Skeletal muscle tissue (tissue), 4 donors: ENCODE results near the gene WNT7B. TPM values are rescaled to one million over a fixed set of nuclear protein-coding genes. Genes with fewer than 3 reads are reported as not detected.

ENCODE experiments used
- H3K27ac ChIP-seq: one replicate; pipeline ENCODE4 v1.7.0; 2013; ENCODE audit warnings: mild to moderate bottlenecking, low read depth, low read length, inconsistent platforms
- H3K27me3 ChIP-seq, 3 donors: one replicate each; pipeline ENCODE4 v1.7.0; 2013; ENCODE audit warnings: low read length in 3 of 3; ENCODE audit not compliant: control insufficient read depth in 3 of 3, insufficient read depth in 3 of 3
- H3K36me3 ChIP-seq, 3 donors: one replicate each; pipeline ENCODE4 v1.7.0; 2013; ENCODE audit warnings: low read length in 3 of 3; ENCODE audit not compliant: control insufficient read depth in 3 of 3, insufficient read depth in 3 of 3
- H3K4me1 ChIP-seq, 3 donors: one replicate each; pipeline ENCODE4 v1.7.0; 2013; ENCODE audit warnings: low read length in 3 of 3, mild to moderate bottlenecking in 3 of 3; ENCODE audit not compliant: control insufficient read depth in 3 of 3, insufficient read depth in 3 of 3
- H3K4me3 ChIP-seq, 3 donors: one replicate each; pipeline ENCODE4 v1.7.0; 2013; ENCODE audit warnings: low read length in 3 of 3
- H3K9ac ChIP-seq, 3 donors: one replicate each; pipeline ENCODE4 v1.7.0; 2013; ENCODE audit warnings: low read length in 3 of 3, mild to moderate bottlenecking in 3 of 3, moderate library complexity in 2 of 3, low read depth in 1 of 3
- H3K9me3 ChIP-seq, 3 donors: one replicate each; pipeline ENCODE4 v1.7.0; 2013; ENCODE audit warnings: low read length in 3 of 3; ENCODE audit not compliant: control insufficient read depth in 3 of 3
- total RNA-seq: library from RNA; depleted of rRNA; stranded (reverse); fragments of >200 nt; gene quantifications from one replicate; pipeline ENCODE4 v1.2.3, GENCODE V29; 2014
- donor health status: Osteomylitis.

Gene WNT7B
- total RNA-seq, 1 donor from 2014 or later, result not detected

DNA sequence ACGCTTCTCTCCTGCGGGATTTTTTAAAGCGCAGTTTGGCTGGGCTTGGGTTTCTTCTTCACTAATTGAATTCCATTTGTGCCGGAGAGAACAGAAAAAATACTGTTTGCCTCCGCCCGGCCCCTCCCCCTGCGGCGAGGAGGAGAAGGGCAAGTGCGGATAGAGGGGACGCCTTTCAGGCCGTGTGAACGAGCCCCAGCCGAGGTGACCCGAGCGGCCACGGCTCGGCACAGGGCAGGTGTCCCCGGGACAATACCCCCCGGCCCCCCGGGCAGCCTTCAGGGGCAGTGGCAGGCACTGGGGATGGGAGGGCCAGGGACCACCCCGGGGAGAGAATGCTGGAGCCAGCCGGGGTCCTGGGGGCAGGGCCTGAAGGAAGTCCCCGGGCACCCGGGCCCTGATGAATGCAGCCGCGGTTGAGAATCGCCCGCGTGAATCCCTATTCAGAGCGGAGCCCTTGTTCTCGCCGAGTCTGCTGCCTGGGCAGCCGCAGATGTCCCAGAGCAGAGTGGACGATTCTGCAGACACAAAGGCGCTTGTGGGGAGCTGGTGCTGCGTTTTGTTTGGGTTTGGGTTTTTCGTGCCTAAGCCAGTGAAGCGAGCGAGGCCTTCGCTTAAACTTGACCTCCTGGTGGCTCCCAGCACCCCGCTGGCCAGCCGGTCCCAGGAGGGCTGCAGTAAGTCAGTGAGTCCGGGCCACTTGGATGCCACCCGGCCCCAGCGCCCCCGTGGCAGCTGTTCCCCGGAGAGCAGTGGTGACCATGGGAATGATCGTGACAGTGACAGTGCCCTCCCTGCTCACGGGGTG lies 96.0 kb downstream of the WNT7B start:
- Histone ChIP-seq H3K9me3 (no peaks in the 10 kb centered on the region), H3K4me1 (peaks cover 6 to 9% (median 8%) of the 10 kb centered on the region in 3 donors), H3K27me3 (peaks cover 57 to 86% (median 78%) of the 10 kb centered on the region in 3 donors), H3K4me3 (no peak overlapping the region), H3K36me3 (no peaks in the 10 kb centered on the region), H3K27ac (no peak overlapping the region), H3K9ac (no peak overlapping the region)

DNA sequence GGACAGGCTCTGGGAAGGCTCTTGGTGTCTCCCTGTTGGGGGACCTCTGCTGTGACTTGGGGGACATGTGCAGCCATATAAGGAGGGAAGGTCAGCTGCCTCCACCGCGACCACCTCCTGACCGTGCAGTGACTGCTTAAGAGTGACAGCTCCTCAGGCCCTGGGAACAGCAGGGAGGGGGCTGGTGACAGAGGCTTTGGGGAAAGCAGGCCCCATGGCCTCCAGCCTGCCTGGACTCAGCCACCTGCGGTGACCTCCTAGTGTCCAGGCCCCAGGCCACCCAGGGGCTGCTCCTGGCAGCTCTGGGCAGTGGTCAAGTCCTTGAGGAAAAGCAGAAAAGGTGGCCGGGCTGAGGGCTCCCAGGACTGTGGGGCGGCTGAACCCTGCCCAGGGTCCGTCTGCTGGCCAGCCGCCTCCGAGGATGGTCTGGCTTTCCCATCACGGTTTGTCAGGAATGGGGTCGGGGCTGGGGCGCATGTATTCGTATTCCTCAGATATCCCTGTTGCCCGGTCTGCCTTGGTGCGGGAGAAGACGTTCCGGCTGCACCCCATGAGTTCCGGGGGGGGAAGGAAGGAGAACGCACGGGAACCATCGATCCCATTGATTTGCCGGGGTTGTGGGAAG lies 96.8 kb downstream of the WNT7B start:
- Histone ChIP-seq H3K4me3 (no peak overlapping the region), H3K27me3 (peaks cover 57 to 80% (median 79%) of the 10 kb centered on the region in 3 donors)

GRCh38 chr22:45879552-45879949 lies 97.4 kb downstream of the WNT7B start:
- H3K27me3 ChIP-seq, result peaks cover 54 to 73% (median 73%) of the 10 kb centered on the region in 3 donors
- no peak overlapping the region for H3K9ac ChIP-seq
- H3K9me3 ChIP-seq, result no peaks in the 10 kb centered on the region
- no peak overlapping the region for H3K4me3 ChIP-seq
- H3K27ac ChIP-seq, result no peak overlapping the region
- no peaks in the 10 kb centered on the region for H3K36me3 ChIP-seq
- peaks cover 6 to 9% (median 8%) of the 10 kb centered on the region in 3 donors for H3K4me1 ChIP-seq

More for the DNA sequence above, 96.8 kb downstream of the WNT7B start:
- H3K27ac ChIP-seq, result no peak overlapping the region
- H3K4me1 ChIP-seq, result peaks cover 6 to 9% (median 8%) of the 10 kb centered on the region in 3 donors
- H3K9ac ChIP-seq, result no peak overlapping the region
- H3K9me3 ChIP-seq, result no peaks in the 10 kb centered on the region
- no peaks in the 10 kb centered on the region for H3K36me3 ChIP-seq

DNA sequence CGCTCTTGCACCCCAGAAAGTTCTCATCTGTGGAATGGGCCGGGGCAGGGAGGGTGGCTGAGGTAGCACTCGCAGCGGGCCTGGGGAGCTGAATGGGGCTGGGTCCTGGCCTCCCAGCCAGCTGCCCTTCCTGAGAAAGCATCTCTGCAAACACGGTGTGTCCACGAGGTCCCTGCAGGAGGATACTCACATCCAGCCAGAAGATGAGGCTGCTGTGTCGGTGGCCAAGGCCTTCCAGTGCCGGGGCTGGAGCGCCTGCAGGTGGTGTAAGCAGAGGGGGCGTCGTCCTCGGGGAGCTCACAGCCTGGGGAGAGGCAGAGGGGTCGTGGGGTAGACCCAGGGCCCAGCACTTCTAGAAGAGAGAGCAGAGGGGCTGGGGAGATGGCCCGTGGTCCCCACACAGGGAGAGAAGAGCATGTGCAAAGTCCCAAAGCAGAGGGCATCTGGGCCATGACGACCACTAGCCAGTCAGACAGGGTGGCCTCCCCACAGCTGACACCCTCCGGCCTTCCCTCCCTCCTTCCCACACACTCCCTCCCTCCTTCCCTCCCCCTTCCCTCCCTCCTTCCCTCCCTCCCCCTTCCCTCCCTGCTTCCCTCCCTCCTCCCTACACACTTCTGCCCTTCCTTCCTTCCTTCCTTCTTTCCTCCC lies 97.9 kb downstream of the WNT7B start:
- Histone ChIP-seq H3K4me3 (no peak overlapping the region), H3K9me3 (no peaks in the 10 kb centered on the region), H3K27me3 (peaks cover 49 to 70% (median 67%) of the 10 kb centered on the region in 3 donors), H3K9ac (no peak overlapping the region), H3K27ac (no peak overlapping the region), H3K4me1 (peaks cover 6 to 9% (median 8%) of the 10 kb centered on the region in 3 donors), H3K36me3 (no peaks in the 10 kb centered on the region)

DNA sequence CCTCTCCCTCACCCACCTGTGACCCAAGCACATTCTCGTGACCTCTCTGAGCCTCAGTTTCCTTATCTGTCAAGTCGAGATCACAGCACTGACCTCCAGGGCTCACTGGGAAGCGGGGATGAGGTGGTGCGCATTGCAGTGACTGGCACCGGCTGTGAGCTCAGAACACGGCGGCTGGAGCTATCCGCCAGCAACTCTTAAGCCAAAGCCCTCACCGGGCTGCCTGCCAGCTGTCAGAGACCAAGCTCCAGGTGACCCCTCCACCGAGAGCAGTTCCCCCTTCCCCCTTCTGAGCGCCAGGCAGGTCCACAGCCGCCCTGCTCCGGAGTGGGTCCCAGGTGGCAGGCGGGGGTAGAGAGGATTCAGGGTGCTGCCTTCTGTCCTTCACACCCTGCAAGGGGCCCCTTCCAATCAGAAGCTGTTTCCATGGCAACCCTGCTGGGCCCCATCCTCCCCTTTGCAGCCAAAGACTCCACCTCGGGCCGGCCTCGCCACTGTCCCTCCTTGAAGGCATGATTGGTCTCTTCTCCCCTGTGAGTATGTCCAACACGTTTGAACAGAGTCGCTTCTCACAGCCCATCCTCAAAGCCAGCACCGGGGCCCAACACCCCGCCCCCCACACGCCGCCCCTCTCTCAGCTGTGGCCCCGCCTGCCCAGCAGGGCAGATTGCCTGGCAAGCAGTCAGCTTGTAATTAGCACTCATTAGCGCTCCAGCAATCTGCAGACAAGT lies 98.7 kb downstream of the WNT7B start:
- H3K9me3 ChIP-seq, result no peaks in the 10 kb centered on the region
- no peak overlapping the region for H3K27ac ChIP-seq
- H3K4me1 ChIP-seq, result peaks cover 6 to 9% (median 8%) of the 10 kb centered on the region in 3 donors
- H3K36me3 ChIP-seq, result no peaks in the 10 kb centered on the region
- H3K27me3 ChIP-seq, result peaks cover 45 to 63% (median 59%) of the 10 kb centered on the region in 3 donors
- no peak overlapping the region for H3K9ac ChIP-seq
- no peak overlapping the region for H3K4me3 ChIP-seq

DNA sequence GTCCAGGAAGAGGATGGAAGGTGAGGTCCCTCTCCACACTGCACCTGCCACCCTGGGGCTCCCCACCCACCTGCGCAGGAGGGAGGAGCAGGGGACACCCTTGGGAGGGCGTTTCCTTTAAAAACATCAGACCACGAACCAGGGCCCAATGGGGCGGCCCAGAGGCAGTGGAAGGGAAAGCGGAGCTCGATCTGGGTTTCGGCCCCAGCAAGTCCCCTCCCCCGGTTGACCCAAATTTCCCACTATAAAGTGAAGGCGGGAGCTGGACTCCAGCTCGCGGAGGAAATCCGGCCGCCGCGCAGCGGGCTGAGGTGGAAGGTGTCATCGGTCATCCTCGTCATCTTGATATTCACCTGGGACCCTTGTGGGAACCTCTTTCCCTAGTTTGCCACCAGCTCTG lies 99.3 kb downstream of the WNT7B start:
- no peak overlapping the region for H3K4me3 ChIP-seq
- H3K27me3 ChIP-seq, result peaks cover 39 to 57% (median 54%) of the 10 kb centered on the region in 3 donors
- H3K9me3 ChIP-seq, result no peaks in the 10 kb centered on the region
- H3K27ac ChIP-seq, result no peak overlapping the region
- peaks cover 6 to 9% (median 8%) of the 10 kb centered on the region in 3 donors for H3K4me1 ChIP-seq
- H3K36me3 ChIP-seq, result no peaks in the 10 kb centered on the region
- H3K9ac ChIP-seq, result no peak overlapping the region

GRCh38 chr22:45877036-45877380 lies 100.0 kb downstream of the WNT7B start:
- Histone ChIP-seq H3K27me3 (peaks cover 33 to 55% (median 47%) of the 10 kb centered on the region in 3 donors), H3K4me1 (peaks cover 6 to 9% (median 8%) of the 10 kb centered on the region in 3 donors), H3K9me3 (peaks cover 0 to 3% (median 0%) of the 10 kb centered on the region in 3 donors), H3K36me3 (no peaks in the 10 kb centered on the region), H3K27ac (no peak overlapping the region), H3K4me3 (no peak overlapping the region), H3K9ac (no peak overlapping the region)

GRCh38 chr22:45876136-45877035 lies 100.6 kb downstream of the WNT7B start:
- no peak overlapping the region for H3K27ac ChIP-seq
- no peak overlapping the region for H3K4me3 ChIP-seq
- no peak overlapping the region for H3K9ac ChIP-seq
- H3K27me3 ChIP-seq, result peaks cover 26 to 50% (median 42%) of the 10 kb centered on the region in 3 donors
- no peaks in the 10 kb centered on the region for H3K36me3 ChIP-seq
- peaks cover 0 to 3% (median 0%) of the 10 kb centered on the region in 3 donors for H3K9me3 ChIP-seq
- H3K4me1 ChIP-seq, result peaks cover 6 to 9% (median 8%) of the 10 kb centered on the region in 3 donors
